HG02981 (cell line): ENCODE measurements around the gene KCTD13.
"Not testable (repeated sequence)": the region's sequence is repeated elsewhere in the genome, so short reads cannot be mapped to it uniquely, and the experiment has no call there.

Experiments used
- ATAC-seq: cut with Tn5 transposase; IDR thresholded peaks from one replicate; pipeline ENCODE4 v1.9.1; 2021; ENCODE audit warnings: mild to moderate bottlenecking, moderate library complexity; ENCODE audit not compliant: unreplicated experiment

The KCTD13 gene

DNA sequence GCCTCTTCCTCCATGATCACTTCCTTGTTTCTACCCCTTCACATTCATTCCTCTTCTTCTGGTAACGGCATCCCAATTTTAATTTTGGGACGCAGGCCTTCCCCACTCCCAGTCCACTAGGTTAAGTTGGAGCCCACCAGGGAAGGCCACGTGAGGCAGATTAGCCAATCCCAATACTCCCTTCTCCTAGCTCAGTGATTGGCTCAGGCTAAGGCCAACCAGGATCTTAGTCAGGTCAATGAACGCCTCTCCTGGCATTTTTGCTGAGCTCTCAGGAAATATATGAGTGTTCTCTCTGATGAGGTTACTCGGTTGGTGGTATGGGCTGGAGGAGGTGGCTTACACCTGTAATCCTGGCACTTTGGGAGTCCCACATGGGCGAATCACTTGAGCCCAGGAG lies 42.0 kb downstream of the KCTD13 start:
- ATAC-seq: no peak

DNA sequence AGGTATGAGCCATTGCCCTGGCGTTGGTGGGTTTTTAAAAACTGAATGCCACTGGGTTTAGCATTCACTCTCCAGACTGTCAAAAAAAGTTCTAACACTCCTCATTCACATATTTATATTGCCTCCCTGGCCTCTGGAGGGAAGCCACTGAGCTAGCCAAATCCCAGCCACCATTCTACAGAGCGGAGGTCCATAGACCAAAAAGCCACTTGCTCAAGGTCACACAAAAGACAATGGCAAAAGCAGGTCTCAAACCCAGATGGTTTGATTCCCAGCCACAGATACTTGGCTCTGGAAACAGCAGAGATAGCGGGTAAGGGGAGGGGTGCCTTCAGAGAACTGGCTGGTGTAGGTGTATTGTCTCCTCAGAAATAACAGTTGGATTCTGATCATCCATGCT lies 45.0 kb downstream of the KCTD13 start:
- no peak for ATAC-seq

- no peak for ATAC-seq
Observed at GRCh38 chr16:29878172-29878571, 47.9 kb downstream of the KCTD13 start.

- ATAC-seq: no peak
Observed at GRCh38 chr16:29877266-29877961, 48.6 kb downstream of the KCTD13 start.

- ATAC-seq: no peak
Observed at GRCh38 chr16:29876594-29877249, 49.3 kb downstream of the KCTD13 start.

GRCh38 chr16:29876217-29876593 lies 49.8 kb downstream of the KCTD13 start:
- ATAC-seq: no peak

- no peak for ATAC-seq
Observed at GRCh38 chr16:29875206-29875605, 50.8 kb downstream of the KCTD13 start.

DNA sequence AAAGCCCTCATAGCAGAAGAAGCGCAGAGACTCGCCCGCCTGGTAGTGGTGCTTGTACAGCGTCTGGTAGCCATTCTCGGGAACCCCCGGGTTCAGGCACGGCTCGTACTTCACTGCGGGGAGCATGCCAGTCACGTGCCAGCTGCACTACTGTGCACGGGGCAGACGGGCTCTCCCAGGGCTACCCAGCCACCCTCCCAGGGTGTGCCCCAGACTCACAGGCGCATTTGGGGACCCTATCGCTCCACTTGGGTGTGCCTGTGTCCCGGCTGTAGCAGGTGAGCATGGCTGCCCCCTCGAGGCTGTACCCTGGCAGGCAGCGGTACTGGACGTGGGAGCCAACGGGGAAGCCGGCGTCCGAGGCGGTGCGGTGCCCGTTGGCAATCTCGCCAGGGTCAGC lies 52.7 kb downstream of the KCTD13 start:
- no peak for ATAC-seq

DNA sequence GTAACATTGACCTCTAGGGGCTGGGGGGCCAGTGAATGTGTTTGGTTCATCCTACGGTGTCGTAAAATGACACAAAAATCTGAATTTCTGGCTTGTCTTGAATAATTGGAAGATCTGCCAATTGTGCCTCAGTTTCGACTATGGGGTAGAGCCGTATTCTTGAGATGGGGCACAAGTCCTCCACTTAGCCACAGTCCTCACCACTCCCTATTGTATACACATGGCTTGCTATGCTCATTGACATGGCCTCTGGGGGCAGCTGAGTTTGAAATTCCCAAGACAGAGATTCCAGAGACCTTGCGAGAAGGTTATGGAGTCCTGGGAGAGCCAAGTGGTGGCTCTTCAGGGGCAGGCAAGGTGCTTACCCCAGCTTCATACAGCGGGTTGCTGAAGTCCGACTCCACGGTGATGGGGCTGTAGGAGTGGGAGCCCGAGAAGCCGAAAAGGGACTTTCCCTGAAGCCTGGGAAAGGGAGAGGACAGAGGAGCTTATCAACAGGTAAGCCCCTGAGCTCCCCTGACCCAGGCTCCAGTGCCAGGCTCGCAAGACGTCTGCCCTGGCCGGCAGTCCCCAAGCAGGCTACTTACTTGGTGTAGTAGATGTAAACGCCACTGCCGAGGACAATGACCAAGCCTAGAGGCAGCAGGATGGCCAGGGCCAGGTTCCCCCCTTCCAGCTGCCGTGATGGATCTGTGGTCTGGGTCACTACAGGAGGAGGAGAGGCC lies 54.0 kb downstream of the KCTD13 start:
- ATAC-seq: no peak

- ATAC-seq: not testable (repeated sequence)
Observed at GRCh38 chr16:29869067-29869466, 57.0 kb downstream of the KCTD13 start.

GRCh38 chr16:29868396-29869009 lies 57.5 kb downstream of the KCTD13 start:
- no peak for ATAC-seq

- no peak for ATAC-seq
Observed at GRCh38 chr16:29864205-29864604, 61.8 kb downstream of the KCTD13 start.

DNA sequence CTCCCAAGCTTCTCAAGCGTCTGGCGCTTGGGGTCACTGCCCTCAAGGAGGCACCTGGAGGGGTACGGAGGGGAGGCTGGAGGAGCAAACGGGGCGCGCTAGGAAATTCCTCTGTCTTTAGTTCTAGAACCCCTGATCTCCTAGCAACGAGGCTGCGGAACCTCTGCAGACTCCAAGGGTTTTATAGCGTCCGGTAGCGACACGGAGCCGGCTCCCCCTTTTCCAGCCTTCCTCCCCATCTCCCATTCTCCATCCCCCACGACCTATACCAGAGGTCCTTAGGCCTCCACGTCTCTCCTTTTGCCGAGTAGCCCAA lies 62.4 kb downstream of the KCTD13 start:
- ATAC-seq: no peak

- peak; percentile 91 for ATAC-seq
Observed at GRCh38 chr16:29862884-29863668, 63.0 kb downstream of the KCTD13 start, which contains the start of gene CDIPT. Gene CDIPT (minus strand): TSS chr16:29863226. CDS start chr16:29862857, 369 bp downstream.

DNA sequence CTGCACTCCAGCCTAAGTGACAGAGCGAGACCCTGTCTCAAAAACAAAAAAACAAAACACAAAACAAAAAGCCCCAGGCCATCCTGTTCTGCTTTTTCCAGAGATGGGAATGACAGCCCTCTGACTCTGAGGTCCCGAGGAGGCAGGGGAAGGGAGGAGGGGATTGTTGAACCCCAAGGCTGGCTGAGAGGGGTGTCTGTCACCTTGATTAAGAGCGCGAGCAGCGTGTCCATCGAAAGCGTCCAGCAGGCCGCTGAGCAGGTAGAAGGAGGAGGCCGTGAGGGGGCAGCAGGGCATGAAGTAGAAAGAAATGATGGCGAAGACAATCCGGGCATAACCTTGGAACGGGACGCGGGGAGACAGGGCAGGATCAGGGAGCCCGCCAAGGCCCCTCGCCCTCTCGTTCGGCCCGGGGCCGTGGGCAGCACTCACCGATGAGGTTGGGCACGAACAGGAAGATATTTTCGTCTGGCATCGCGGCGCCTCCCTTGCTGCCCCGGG lies 63.6 kb downstream of the KCTD13 start:
- peak; percentile 3 for ATAC-seq

GRCh38 chr16:29860218-29860617 lies 65.8 kb downstream of the KCTD13 start:
- ATAC-seq: no peak

DNA sequence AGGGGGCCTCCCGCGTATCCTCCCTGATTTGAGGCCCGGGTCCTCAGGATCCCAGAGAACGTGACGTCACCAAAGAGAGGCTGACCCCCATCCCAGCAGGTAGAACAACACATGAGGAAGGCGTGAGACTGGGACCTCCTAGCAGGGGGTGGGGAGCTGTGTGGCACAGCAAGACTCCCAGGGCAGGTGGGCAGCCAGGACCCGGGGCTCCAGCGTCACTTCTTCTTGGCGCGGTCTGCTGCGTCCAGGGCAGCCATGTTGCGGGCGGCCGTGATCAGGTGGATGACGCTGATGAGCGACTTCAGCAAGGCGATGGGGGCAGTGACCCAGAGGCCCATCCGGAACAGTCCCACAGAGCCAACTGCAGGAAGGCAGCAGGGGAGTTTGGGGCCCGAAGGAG lies 67.1 kb downstream of the KCTD13 start:
- no peak for ATAC-seq

- ATAC-seq: no peak
Observed at GRCh38 chr16:29858149-29858849, 67.7 kb downstream of the KCTD13 start.

DNA sequence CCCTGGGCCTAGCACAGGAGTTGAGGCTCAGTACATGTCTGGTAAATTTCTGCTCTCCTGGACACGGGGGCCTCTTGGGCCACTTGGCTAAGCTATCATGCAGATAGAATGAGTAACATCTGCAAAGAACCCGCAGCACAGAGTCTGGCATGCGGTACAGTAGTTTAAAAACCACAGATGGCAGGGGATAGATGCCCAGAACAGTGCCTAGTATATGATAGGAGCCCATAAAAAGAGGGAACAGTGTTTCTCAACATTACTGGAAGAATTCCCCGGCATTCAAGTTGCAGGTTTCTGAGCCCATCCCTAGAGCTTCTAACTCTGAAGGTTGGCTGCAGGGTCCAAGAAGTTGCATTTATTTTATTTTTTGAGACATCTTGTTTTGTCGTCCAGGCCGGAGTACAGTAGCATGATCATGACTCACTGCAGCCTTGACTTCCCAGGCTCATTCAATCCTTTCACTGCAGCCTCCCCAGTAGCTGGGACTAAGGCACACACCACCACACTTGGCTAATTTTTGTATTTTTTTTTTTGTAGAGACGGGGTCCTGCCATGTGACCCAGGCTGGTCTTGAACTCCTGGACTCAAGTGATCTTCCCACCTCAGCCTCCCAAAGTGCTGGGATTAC lies 68.8 kb downstream of the KCTD13 start:
- ATAC-seq: no peak
